HepG2 (cell line): ENCODE data around the gene SPSB1. TPM values are rescaled to one million over a fixed set of nuclear protein-coding genes. Genes with fewer than 3 reads are reported as not detected.

Experiments
- ATAC-seq: fragments of 200-7000 bp; cut with Tn5 transposase; 3 replicates; pipeline ENCODE4 v1.9.1; 2020; ENCODE audit warnings: mild to moderate bottlenecking, moderate library complexity
- BruUV-seq: library from RNA; stranded (reverse); fragments of 400-500 nt; replicated peaks from 2 replicates; lab custom pipeline; 2021; lab: Mats Ljungman, UMichigan
- CTCF ChIA-PET: fragments of 300-600 bp; formaldehyde crosslinking; extraction: SDS; loops from one replicate; lab custom pipeline; 2021; ENCODE audit warnings: low total read pairs, inconsistent platforms, low intra/inter-chr PET ratio; lab: Yijun Ruan, JAX
- POLR2A ChIA-PET: fragments of 350-600 bp; sonication (Branson Sonifier 250); formaldehyde crosslinking; loops from one replicate; lab custom pipeline; 2020; ENCODE audit warnings: antibody characterized with exemption, inconsistent platforms; lab: Yijun Ruan, JAX
- DNase-seq: peaks from one replicate; pipeline ENCODE4 v3.0.0-alpha.2; 2015; ENCODE audit warnings: low spot score
- FAIRE-seq: peaks from 3 replicates; lab custom pipeline; 2011; peaks lifted over from hg19 to GRCh38; lab: Jason Lieb, UNC
- H2AFZ ChIP-seq: one replicate; pipeline ENCODE4 v1.6.1; 2011; ENCODE audit warnings: low read length, inconsistent platforms
- H3K27ac ChIP-seq: fragments of 300-600 bp; 3 replicates; pipeline ENCODE4 v1.8.0; 2011; ENCODE audit warnings: mixed run types, mild to moderate bottlenecking, mixed read lengths, low read length, inconsistent platforms; ENCODE audit not compliant: insufficient read depth; ENCODE audit errors: extremely low read length
- H3K27me3 ChIP-seq, 2 experiments: fragments of 200-600 bp in 1 of 2; 2 replicates in 1 of 2; 3 replicates in 1 of 2; pipeline versions ENCODE4 v1.6.0 to v1.8.0; 2011; ENCODE audit warnings: low read length in 2 of 2, mild to moderate bottlenecking in 2 of 2, moderate library complexity in 2 of 2, inconsistent platforms in 1 of 2; ENCODE audit not compliant: insufficient read depth in 2 of 2, control insufficient read depth in 1 of 2
- H3K36me3 ChIP-seq, 2 experiments: fragments of 200-600 bp in 1 of 2; replicated peaks in 1 of 2; 2 replicates in 1 of 2; 3 replicates in 1 of 2; pipeline versions ENCODE4 v1.5.1 to v1.8.0; 2011; ENCODE audit warnings: low read length in 2 of 2, inconsistent platforms in 1 of 2; ENCODE audit not compliant: insufficient read depth in 2 of 2, control insufficient read depth in 1 of 2
- H3K4me1 ChIP-seq: 2 replicates; pipeline ENCODE4 v1.5.1; 2012; ENCODE audit warnings: low read length, inconsistent platforms; ENCODE audit not compliant: insufficient read depth
- H3K4me2 ChIP-seq: 2 replicates; pipeline ENCODE4 v1.6.0; 2011; ENCODE audit warnings: low read depth, low read length, inconsistent platforms
- H3K4me3 ChIP-seq, 3 experiments: fragments of 200-600 bp in 1 of 3; sonication (generic), shearing (Covaris generic) in 1 of 3; replicated peaks in 1 of 3; 2 replicates each; pipeline ENCODE4 v1.5.1; 2011 to 2016; ENCODE audit warnings: low read length in 3 of 3, inconsistent platforms in 2 of 3, low read depth in 2 of 3, mild to moderate bottlenecking in 2 of 3, control low read depth in 1 of 3, mixed read lengths in 1 of 3; ENCODE audit not compliant: insufficient read depth in 1 of 3
- H3K79me2 ChIP-seq: one replicate; pipeline ENCODE4 v1.6.1; 2011; ENCODE audit warnings: low read length, inconsistent platforms; ENCODE audit not compliant: insufficient read depth
- H3K9ac ChIP-seq: 2 replicates; pipeline ENCODE4 v1.6.0; 2011; ENCODE audit warnings: mild to moderate bottlenecking, low read depth, low read length, inconsistent platforms; ENCODE audit not compliant: insufficient read depth
- H3K9me3 ChIP-seq: 2 replicates; pipeline ENCODE4 v1.5.1; 2012; ENCODE audit warnings: mild to moderate bottlenecking, low read length
- H4K20me1 ChIP-seq: 2 replicates; pipeline ENCODE4 v1.6.0; 2011; ENCODE audit warnings: inconsistent platforms, mild to moderate bottlenecking, low read length, moderate library complexity; ENCODE audit not compliant: insufficient read depth
- ATRX ChIP-seq: sonication (generic); formaldehyde crosslinking; IDR thresholded peaks from 2 replicates; pipeline ENCODE4 v1.4.0; 2020; ENCODE audit warnings: missing genetic modification reagents, borderline replicate concordance
- FOXJ3 ChIP-seq: sonication (generic); formaldehyde crosslinking; IDR thresholded peaks from 2 replicates; pipeline ENCODE4 v1.4.0; 2020; ENCODE audit warnings: missing genetic modification reagents, mild to moderate bottlenecking, borderline replicate concordance
- MAFK ChIP-seq, 2 experiments: IDR thresholded peaks in 1 of 2; conservative IDR thresholded peaks in 1 of 2; 2 replicates each; pipeline ENCODE4 v1.6.1; 2011; ENCODE audit warnings: improper control_type of control experiment in 2 of 2, low read length in 2 of 2
- PRDM15 ChIP-seq: sonication (generic); formaldehyde crosslinking; IDR thresholded peaks from 2 replicates; pipeline ENCODE4 v1.4.0; 2020; ENCODE audit warnings: missing genetic modification reagents
- ZFP41 ChIP-seq: sonication (generic); formaldehyde crosslinking; IDR thresholded peaks from 2 replicates; pipeline ENCODE4 v1.4.0; 2020; ENCODE audit warnings: mild to moderate bottlenecking, missing genetic modification reagents, borderline replicate concordance
- ZNF275 ChIP-seq: sonication (generic); formaldehyde crosslinking; IDR thresholded peaks from 2 replicates; pipeline ENCODE4 v1.8.0; 2022; ENCODE audit warnings: missing genetic modification reagents, mild to moderate bottlenecking, inconsistent platforms, borderline replicate concordance
- WGBS: methylation state at CpG from one replicate; pipeline ENCODE4 v1.1.6; 2017; ENCODE audit warnings: low lambda C conversion rate; 5-methylcytosine and 5-hydroxymethylcytosine counted together
- in situ Hi-C: cut with HindIII; loops from 2 replicates; pipeline ENCODE4 v1.10.0; 2017; ENCODE audit warnings: low pct_unique_long_range_greater_than_20kb; ENCODE audit not compliant: extremely low pct_ligation_motif_present
- intact Hi-C: fragments of 100-400 bp; cut with micrococcal nuclease; formaldehyde crosslinking; loops from one replicate; pipeline ENCODE4 v1.10.0; 2022; ENCODE audit not compliant: unreplicated experiment
- polyA plus RNA-seq, 8 experiments: library from polyadenylated mRNA; depleted of rRNA in 3 of 8; stranded (reverse) in 7 of 8; unstranded in 1 of 8; fragments of >200 nt; fragmentation: Illumina TruSeq in 4 of 8; extraction: Trizol in 4 of 8; gene quantifications; 2 replicates each; pipeline versions ENCODE4 v1.2.1 to v1.2.3, GENCODE V29; 2011 to 2016; ENCODE audit warnings: low read depth in 4 of 8, missing spikeins in 1 of 8, mixed read lengths in 1 of 8; ENCODE audit not compliant: insufficient read depth in 1 of 8
- total RNA-seq, 5 experiments: library from RNA; depleted of rRNA; stranded (reverse); fragments of >200 nt; fragmentation: Illumina TruSeq; extraction: Trizol; gene quantifications; 2 replicates each; pipeline ENCODE4 v1.2.3, GENCODE V29; 2016; ENCODE audit warnings: low read depth in 1 of 5

SPSB1 gene
- total and polyA plus RNA-seq, 2 of the 13 experiments (the other 11 are each of a cell fraction or from before 2014, with no cell fraction given) = 5.0 to 8.0 TPM

DNA sequence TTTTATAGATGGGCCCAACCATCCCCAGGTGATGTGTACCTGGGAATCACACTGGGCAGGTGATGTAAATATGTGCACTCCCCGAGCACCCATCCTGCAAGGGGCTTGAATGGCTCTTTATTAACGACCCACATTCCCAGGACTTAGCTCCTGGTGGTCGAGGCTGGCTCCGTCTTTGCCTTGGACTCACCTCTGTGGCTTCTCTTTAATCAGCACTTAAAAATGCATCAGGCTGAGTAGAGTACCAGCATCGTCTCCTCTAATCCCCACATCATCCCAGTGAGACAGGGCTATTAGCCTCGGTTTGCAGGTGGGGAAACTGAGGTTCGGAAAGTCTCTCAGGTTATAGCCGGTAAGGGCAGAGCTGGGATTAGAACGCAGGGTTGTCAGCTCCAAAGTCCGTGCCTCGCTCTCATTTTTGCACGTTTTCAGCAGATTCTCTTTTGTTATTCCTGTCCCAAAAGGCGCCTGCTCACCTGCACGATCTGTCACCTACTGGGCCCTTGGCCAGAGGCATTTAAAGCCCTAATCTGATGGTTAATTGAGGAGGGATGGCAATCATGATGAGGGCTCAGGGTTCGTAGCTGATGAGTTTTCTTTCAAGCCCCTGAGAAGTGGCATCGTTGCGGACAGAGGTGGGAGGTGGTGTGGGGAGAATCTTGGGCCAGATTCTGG lies 29.4 kb downstream of the SPSB1 start:
- H3K36me3 ChIP-seq = no peaks in the 10 kb centered on the region
- WGBS = 91% methylated on average over 17 of the region's 17 CpGs
- H3K27me3 ChIP-seq = no peaks in the 10 kb centered on the region
- intact Hi-C loops (no loop called here), in situ Hi-C loops (no loop called here)
- H4K20me1 ChIP-seq = no peaks in the 10 kb centered on the region
- no peak for ATAC-seq
- H3K4me2 ChIP-seq = no peak overlapping the region
- H3K4me1 ChIP-seq = no peaks in the 10 kb centered on the region; the same call in 1 of the 2 replicates
- no peak overlapping the region for H2AFZ ChIP-seq
- TF ChIP-seq MAFK (conservative IDR thresholded peaks at IDR 0.05 in 1 of 2, IDR thresholded peaks at IDR 0.05 in 1 of 2; ENCODE audit: low read length in 2 of 2) (no peak), FOXJ3 (CRISPR knock-in tag) (no peak), ZFP41 (no peak)
- no peak for FAIRE-seq
- ChIA-PET CTCF (no interaction called here), POLR2A (no interaction called here)
- H3K4me3 ChIP-seq = no peak overlapping the region
- no peaks in the 10 kb centered on the region for H3K79me2 ChIP-seq
- no peak for DNase-seq
- H3K9ac ChIP-seq = no peak overlapping the region
- no peaks in the 10 kb centered on the region for H3K9me3 ChIP-seq
- BruUV-seq = no TSS peak
- no peak overlapping the region for H3K27ac ChIP-seq

GRCh38 chr1:9322661-9323244 lies 30.1 kb downstream of the SPSB1 start:
- H3K4me3 ChIP-seq = no peak overlapping the region
- no peaks in the 10 kb centered on the region for H3K27me3 ChIP-seq
- BruUV-seq = no TSS peak
- intact Hi-C loops = no loop called here
- ATAC-seq (no peak), DNase-seq (no peak), FAIRE-seq (no peak)
- H4K20me1 ChIP-seq = no peaks in the 10 kb centered on the region
- ChIA-PET CTCF (no interaction called here), POLR2A (no interaction called here)
- WGBS = 89% methylated on average over 16 of the region's 27 CpGs
- H3K4me1 ChIP-seq = no peaks in the 10 kb centered on the region; the same call in 1 of the 2 replicates
- peaks cover under 1% of the 10 kb centered on the region for H3K79me2 ChIP-seq
- in situ Hi-C loops = no loop called here
- H3K4me2 ChIP-seq = no peak overlapping the region
- no peaks in the 10 kb centered on the region for H3K9me3 ChIP-seq
- H2AFZ ChIP-seq = no peak overlapping the region
- no peak overlapping the region for H3K9ac ChIP-seq
- TF ChIP-seq ATRX (CRISPR knock-in tag) (no peak), PRDM15 (no peak), ZNF275 (CRISPR knock-in tag) (no peak)
- H3K27ac ChIP-seq = no peak overlapping the region
- no peaks in the 10 kb centered on the region for H3K36me3 ChIP-seq
